OCI-LY7 (cell line): ENCODE data around the gene CDK17. TPM values are rescaled to one million over a fixed set of nuclear protein-coding genes. Genes with fewer than 3 reads are reported as not detected.

Experiments
- BruUV-seq: library from RNA; stranded (reverse); fragments of 400-500 nt; replicated peaks from 2 replicates; lab custom pipeline; 2021; lab: Mats Ljungman, UMichigan
- CTCF ChIA-PET: fragments of 300-600 bp; sonication (Branson Sonifier 250); formaldehyde crosslinking; loops from one replicate; lab custom pipeline; 2022; ENCODE audit warnings: antibody characterized with exemption; ENCODE audit not compliant: unreplicated experiment; lab: Charles Lee
- POLR2A ChIA-PET: fragments of 300-600 bp; sonication (Branson Sonifier 250); formaldehyde crosslinking; loops from one replicate; lab custom pipeline; 2022; ENCODE audit warnings: antibody characterized with exemption; lab: Charles Lee
- DNase-seq: peaks from one replicate; pipeline ENCODE4 v3.0.0-alpha.2; 2015; ENCODE audit warnings: low spot score
- H2AFZ ChIP-seq: fragments of 200-600 bp; sonication (generic), shearing (Covaris generic); 2 replicates; pipeline ENCODE4 v1.6.1; 2014; ENCODE audit warnings: mild to moderate bottlenecking, antibody characterized with exemption, low read length, moderate library complexity
- H3K27ac ChIP-seq: fragments of 200-600 bp; sonication (generic); 2 replicates; pipeline ENCODE4 v1.5.1; 2014; ENCODE audit warnings: mixed run types, low read depth, mild to moderate bottlenecking, moderate library complexity, low read length, inconsistent platforms; ENCODE audit not compliant: poor library complexity, severe bottlenecking
- H3K36me3 ChIP-seq: fragments of 200-600 bp; sonication (generic); 2 replicates; pipeline ENCODE4 v1.6.1; 2014; ENCODE audit warnings: mild to moderate bottlenecking, antibody characterized with exemption, low read length, moderate library complexity, mixed read lengths; ENCODE audit not compliant: insufficient read depth
- H3K4me1 ChIP-seq: fragments of 200-600 bp; sonication (generic); 2 replicates; pipeline ENCODE4 v1.5.1; 2014; ENCODE audit warnings: mild to moderate bottlenecking, low read length; ENCODE audit not compliant: insufficient read depth, poor library complexity, severe bottlenecking
- H3K4me2 ChIP-seq: fragments of 200-600 bp; sonication (generic); 2 replicates; pipeline ENCODE4 v1.6.1; 2014; ENCODE audit warnings: mild to moderate bottlenecking, low read length
- H3K4me3 ChIP-seq: fragments of 200-600 bp; sonication (generic); 2 replicates; pipeline ENCODE4 v1.5.1; 2014; ENCODE audit warnings: mild to moderate bottlenecking, low read depth, low read length; ENCODE audit not compliant: poor library complexity, severe bottlenecking
- H3K79me2 ChIP-seq: fragments of 200-600 bp; sonication (generic); 2 replicates; pipeline ENCODE4 v1.6.1; 2016; ENCODE audit warnings: low read depth, mild to moderate bottlenecking, low read length, moderate library complexity, mixed read lengths; ENCODE audit not compliant: insufficient read depth
- H3K9me2 ChIP-seq: fragments of 200-600 bp; sonication (generic); 2 replicates; pipeline ENCODE4 v1.6.1; 2016; ENCODE audit warnings: mild to moderate bottlenecking, low read length, mixed read lengths; ENCODE audit not compliant: insufficient read depth
- H3K9me3 ChIP-seq: fragments of 200-600 bp; sonication (generic); 2 replicates; pipeline ENCODE4 v1.6.1; 2014; ENCODE audit warnings: mild to moderate bottlenecking, mixed run types, low read length, mixed read lengths
- H4K20me1 ChIP-seq: fragments of 200-600 bp; sonication (generic); 2 replicates; pipeline ENCODE4 v1.6.1; 2014; ENCODE audit warnings: mild to moderate bottlenecking, antibody characterized with exemption, low read length, moderate library complexity, mixed read lengths; ENCODE audit not compliant: insufficient read depth
- EZH2phosphoT487 ChIP-seq: fragments of 200-600 bp; sonication (generic); IDR thresholded peaks from 2 replicates; pipeline ENCODE4 v1.6.1; 2018; ENCODE audit warnings: low read depth, borderline replicate concordance, mild to moderate bottlenecking, mixed run types, antibody characterized with exemption, low read length, moderate library complexity, mixed read lengths
- intact Hi-C: fragments of 100-400 bp; cut with micrococcal nuclease; formaldehyde crosslinking; loops from one replicate; pipeline ENCODE4 v1.10.0; 2022; ENCODE audit not compliant: unreplicated experiment
- total RNA-seq, 2 experiments: library from RNA; depleted of rRNA in 1 of 2; stranded (reverse); fragments of >200 nt in 1 of 2; shearing (Covaris generic) in 1 of 2; gene quantifications; 2 replicates each; pipeline ENCODE4 v1.2.3, GENCODE V29; 2014 to 2022
- TF ChIP-seq, protein P1 (sequence below): fragments of 200-600 bp; sonication (generic); conservative IDR thresholded peaks from 2 replicates; pipeline ENCODE4 v1.5.1; 2014; ENCODE audit warnings: mild to moderate bottlenecking, antibody characterized with exemption, low read length, moderate library complexity, mixed read lengths

CDK17 gene
- total RNA-seq, 2 experiments from 2014 or later, result 34.5 to 43.4 TPM

DNA sequence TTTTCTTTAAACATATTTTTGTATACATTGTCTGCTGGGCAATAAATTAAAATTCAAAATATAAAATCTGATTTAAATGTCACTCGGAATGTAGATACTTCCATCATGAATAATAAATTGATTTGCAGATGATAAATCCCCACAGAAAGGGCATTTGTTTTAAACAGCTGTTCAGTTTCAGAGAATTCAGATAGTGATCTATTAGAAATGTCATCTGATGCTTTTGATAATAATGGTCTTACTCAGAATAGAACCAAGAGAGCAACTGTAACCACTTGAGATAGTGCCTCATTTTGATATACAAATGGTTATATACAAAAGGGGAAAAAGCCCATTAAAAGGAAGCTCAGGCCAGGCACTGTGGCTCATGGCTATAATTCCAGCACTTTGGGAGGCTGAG, 43.4 kb downstream of the CDK17 start:
- Histone ChIP-seq H3K4me1 (peaks cover 20% of the 10 kb centered on the region), H3K27ac (no peak overlapping the region), H3K9me3 (no peaks in the 10 kb centered on the region), H3K36me3 (no peaks in the 10 kb centered on the region), H2AFZ (no peak overlapping the region), H3K9me2 (no peaks in the 10 kb centered on the region), H3K4me2 (no peak overlapping the region), H3K79me2 (peaks cover 87% of the 10 kb centered on the region), H4K20me1 (peaks cover 20% of the 10 kb centered on the region; the same call in 1 of the 2 replicates), H3K4me3 (no peak overlapping the region)
- POLR2A ChIA-PET, result interaction anchor here (0.6 to 1.5 kb wide), 6 partner anchors 9 to 42 kb away, joined by 3 to 9 read pairs (median 4); no protein-coding TSS in a partner anchor
- intact Hi-C loops, result no loop called here
- BruUV-seq, result no TSS peak
- CTCF ChIA-PET, result no interaction called here
- TF ChIP-seq, protein P1, sequence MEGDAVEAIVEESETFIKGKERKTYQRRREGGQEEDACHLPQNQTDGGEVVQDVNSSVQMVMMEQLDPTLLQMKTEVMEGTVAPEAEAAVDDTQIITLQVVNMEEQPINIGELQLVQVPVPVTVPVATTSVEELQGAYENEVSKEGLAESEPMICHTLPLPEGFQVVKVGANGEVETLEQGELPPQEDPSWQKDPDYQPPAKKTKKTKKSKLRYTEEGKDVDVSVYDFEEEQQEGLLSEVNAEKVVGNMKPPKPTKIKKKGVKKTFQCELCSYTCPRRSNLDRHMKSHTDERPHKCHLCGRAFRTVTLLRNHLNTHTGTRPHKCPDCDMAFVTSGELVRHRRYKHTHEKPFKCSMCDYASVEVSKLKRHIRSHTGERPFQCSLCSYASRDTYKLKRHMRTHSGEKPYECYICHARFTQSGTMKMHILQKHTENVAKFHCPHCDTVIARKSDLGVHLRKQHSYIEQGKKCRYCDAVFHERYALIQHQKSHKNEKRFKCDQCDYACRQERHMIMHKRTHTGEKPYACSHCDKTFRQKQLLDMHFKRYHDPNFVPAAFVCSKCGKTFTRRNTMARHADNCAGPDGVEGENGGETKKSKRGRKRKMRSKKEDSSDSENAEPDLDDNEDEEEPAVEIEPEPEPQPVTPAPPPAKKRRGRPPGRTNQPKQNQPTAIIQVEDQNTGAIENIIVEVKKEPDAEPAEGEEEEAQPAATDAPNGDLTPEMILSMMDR, result no peak
- TF ChIP-seq EZH2phosphoT487, result no peak
- DNase-seq, result no peak

DNA sequence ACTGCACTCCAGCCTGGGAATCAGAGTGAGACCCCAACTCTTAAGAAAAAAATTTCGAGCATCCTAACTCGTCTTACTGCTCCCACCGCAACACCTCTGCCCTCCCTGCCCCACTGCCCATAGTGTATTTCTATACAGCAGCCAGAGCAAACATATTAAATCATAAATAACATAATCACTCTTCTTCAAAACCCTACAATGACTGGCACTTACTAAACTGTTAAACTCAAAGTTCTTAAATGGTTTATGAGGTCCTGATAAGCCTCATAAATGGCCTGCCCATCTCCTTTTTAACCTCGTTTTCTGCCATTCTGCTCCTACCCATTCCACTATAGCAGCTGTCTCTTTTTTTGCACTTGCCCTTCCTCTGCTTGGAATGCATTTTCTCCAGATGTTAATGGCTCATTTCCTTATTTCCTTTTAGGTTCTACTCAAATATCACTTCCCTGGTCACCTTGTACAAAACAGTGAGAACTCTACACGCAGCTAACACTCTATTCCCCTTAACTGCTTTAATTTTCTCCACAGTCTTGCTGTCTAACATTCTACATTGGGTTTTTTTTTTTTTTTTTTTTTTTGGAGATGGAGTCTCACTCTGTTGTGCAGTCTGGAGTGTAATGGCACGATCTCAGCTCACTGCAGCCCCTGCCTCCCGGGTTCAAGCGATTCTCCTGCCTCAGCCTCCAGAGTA, 45.2 kb downstream of the CDK17 start:
- no TSS peak for BruUV-seq

More for the DNA sequence above, 45.2 kb downstream of the CDK17 start:
- H3K4me1 ChIP-seq, result peaks cover 15% of the 10 kb centered on the region
- H3K36me3 ChIP-seq, result no peaks in the 10 kb centered on the region; the same call in 1 of the 2 replicates
- ChIA-PET POLR2A (interaction anchor here (0.6 to 0.7 kb wide), 4 partner anchors 9 to 87 kb away, joined by 3 to 5 read pairs (median 4); no protein-coding TSS in a partner anchor), CTCF (no interaction called here)
- intact Hi-C loops, result no loop called here
- no peak overlapping the region for H2AFZ ChIP-seq
- TF ChIP-seq EZH2phosphoT487, result no peak
- TF ChIP-seq, protein P1, result no peak
- DNase-seq, result no peak
- H3K79me2 ChIP-seq, result peaks cover 87% of the 10 kb centered on the region
- H3K4me3 ChIP-seq, result no peak overlapping the region
- H3K4me2 ChIP-seq, result no peak overlapping the region
- H3K9me3 ChIP-seq, result peaks cover under 1% of the 10 kb centered on the region; the same call in 1 of the 2 replicates
- H3K27ac ChIP-seq, result no peak overlapping the region
- peaks cover 16% of the 10 kb centered on the region; the same call in 1 of the 2 replicates for H4K20me1 ChIP-seq
- H3K9me2 ChIP-seq, result no peaks in the 10 kb centered on the region
